GM18858 (cell line): Measurements from ENCODE around the gene PRKAG2.

Experiments used
- ATAC-seq: cut with Tn5 transposase; IDR thresholded peaks from one replicate; pipeline ENCODE4 v1.9.1; 2021; ENCODE audit not compliant: unreplicated experiment

The PRKAG2 gene

DNA sequence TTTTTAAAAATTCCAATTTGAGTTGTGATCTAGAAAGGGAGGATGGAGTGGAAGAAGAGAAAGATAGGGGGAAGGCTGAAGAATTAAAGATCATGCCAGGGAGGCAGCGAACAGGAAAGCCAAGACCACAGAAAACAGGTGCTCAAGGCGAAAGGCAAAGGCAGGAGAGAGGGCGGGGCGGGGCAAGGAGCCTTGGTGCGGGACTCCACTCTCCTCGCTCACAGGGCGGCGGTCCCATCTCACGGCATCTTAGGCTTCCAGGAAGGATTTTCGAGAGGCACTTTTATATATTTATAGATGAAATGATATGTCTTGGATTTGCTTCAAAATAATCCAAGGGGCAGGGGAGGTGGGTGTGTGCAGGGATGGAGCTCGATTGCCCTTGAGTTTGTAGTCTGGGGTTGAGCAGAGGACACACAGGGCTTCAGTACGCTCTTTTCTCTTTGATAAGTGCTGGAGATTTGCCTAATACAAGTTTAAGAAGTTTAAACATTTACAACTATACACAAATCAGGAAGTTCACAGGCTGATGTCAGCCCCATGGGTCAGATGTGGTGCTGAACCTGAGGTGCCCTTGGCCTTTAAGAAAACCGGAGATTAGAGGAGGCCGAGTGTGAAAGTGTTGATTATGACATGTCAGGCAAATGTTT is 161.1 kb downstream of the PRKAG2 start:
- ATAC-seq = no peak

DNA sequence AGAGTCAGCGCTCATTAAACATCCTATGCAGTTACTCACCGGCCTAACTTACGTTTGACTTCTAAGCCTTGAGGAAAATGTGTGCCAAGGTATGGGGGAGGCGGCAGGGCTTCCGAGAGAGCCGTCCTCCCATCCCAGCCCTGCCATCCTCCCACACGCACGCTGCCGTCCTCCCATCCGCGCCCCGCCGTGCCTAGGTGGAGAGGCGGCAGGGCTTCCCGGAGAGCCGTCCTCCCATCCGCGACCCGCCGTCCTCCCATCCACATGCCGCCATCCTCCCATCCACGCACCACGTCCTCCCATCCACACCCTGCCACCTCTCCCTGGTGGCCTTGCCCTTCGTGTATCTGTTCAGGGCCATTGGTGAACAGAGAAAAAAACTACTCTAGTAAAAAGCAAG is 162.7 kb downstream of the PRKAG2 start:
- ATAC-seq = no peak

GRCh38 chr7:151712810-151713125 is 164.1 kb downstream of the PRKAG2 start:
- no peak for ATAC-seq

DNA sequence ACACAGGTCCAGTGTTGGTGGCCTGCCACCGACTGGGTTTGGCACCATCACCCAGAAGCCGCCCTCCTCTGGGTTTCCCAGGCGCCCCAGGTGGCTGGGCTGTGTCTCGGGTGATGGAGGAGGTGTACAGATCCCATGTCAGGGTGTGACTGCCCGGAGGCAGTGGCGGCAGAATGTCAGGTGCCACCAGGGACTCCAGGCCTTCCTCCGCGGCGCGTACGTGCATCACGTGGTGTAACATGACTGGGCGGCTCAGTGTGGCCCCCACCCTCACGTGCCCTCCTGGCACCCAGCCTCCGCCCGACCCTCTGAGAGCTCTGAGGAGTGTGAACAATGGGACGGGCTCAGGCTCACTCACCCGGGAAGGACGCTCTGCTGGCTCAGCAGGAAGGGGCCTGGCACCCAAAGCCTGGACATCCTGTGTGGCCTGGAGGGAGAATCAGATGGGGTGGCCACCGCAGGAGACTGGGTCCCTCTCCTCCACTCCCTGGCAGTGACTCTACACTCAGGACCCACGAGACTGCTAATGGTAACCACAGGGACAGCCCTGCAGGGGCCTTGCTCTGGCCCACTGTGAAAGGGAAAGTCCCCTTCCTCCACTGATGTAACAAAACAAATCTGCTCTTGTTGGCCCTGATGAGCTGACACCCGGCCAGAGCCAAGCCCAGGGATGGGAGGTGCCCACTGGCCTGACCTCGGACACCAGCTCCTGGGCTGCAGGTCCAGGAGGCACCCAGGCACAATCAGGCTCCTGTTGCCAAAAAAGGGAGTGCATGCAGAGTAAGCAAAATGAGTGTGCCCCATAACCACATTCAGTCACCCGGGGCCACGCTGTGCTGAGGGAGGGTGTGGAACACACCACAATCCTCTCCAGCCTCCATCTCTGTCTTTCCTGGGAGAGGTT is 164.8 kb downstream of the PRKAG2 start:
- ATAC-seq = no peak

DNA sequence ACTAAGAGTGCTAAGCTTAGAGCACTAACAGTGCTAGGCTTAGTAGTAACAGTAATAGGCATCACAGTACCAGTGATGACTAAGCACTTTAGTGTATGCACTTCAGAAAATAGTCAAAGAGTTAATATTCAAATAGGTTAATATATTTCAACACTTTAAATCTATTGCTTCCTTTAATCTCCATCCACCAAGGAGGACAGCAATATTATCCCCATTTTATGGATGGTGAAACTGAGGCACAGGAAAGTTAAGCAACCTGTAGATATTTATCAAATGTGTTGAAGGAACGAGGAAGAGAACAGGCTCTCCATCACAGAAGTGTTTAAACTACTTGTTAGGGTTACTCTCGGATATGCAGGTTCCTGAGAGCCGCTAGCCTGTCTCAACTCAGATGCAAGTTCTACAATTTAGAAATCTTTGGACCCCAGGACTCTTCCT is 165.5 kb downstream of the PRKAG2 start:
- no peak for ATAC-seq

- ATAC-seq = no peak
Observed at GRCh38 chr7:151710646-151711434, 166.1 kb downstream of the PRKAG2 start.

- no peak for ATAC-seq
Observed at GRCh38 chr7:151710121-151710640, 166.7 kb downstream of the PRKAG2 start.

DNA sequence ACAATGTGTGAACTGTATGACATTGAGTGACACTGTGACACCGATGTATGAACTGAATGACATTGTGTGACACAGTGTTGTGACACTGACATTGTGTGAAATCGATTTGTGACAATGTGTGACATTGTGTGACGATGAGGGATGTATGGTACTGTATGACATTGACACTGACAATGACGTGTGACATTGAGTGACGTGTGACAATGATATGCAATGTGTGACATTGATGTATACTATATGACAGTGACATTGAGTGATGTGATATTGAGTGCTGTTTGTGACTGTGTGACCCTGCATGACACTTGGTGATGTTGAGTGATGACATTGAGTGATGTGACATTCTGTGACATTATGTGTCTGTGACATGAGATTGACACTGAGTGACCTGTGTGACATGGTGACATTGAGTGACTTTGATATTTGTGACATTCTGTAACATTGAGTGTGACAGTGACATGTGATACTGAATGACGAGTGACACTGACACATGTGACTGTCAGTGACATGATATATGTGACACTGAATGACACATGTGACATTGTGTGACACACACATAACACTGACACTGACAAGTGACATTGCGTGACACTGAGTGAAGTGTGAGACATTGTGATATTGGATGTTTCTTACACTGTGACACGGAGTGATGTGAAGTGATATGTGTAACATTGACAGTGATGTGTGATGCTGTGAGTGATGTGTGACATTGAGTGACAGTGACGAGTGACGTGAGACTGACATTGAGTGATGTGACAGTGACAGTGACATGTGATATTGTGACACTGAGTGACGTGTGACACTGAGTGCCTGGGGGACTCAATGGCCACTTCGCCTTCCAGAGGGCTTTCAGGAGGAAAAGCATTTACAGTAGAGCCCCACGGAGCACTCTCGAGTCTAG is 167.5 kb downstream of the PRKAG2 start:
- no peak for ATAC-seq

- ATAC-seq = no peak
Observed at GRCh38 chr7:151708610-151709009, 168.3 kb downstream of the PRKAG2 start.

DNA sequence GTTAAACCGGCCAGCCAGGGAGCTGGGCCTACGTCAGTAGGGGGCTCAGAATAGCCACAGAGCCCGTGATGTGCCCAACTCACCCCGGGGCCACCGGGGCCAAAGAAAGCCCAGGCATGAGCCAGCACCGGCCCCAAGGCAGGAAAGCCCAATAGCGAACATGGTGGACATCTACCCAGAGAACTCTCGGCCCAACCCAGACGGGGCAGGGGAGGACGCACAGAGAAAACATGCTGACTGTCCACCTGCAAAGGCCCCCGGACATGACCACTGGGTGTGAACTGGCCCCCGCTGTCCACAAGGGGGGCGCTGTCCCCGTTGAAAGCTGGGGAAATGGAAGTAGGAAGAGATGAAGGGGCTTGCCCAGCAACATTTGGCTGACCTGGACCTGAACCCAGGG is 169.2 kb downstream of the PRKAG2 start:
- no peak for ATAC-seq

GRCh38 chr7:151707105-151707469 is 169.8 kb downstream of the PRKAG2 start:
- no peak for ATAC-seq

DNA sequence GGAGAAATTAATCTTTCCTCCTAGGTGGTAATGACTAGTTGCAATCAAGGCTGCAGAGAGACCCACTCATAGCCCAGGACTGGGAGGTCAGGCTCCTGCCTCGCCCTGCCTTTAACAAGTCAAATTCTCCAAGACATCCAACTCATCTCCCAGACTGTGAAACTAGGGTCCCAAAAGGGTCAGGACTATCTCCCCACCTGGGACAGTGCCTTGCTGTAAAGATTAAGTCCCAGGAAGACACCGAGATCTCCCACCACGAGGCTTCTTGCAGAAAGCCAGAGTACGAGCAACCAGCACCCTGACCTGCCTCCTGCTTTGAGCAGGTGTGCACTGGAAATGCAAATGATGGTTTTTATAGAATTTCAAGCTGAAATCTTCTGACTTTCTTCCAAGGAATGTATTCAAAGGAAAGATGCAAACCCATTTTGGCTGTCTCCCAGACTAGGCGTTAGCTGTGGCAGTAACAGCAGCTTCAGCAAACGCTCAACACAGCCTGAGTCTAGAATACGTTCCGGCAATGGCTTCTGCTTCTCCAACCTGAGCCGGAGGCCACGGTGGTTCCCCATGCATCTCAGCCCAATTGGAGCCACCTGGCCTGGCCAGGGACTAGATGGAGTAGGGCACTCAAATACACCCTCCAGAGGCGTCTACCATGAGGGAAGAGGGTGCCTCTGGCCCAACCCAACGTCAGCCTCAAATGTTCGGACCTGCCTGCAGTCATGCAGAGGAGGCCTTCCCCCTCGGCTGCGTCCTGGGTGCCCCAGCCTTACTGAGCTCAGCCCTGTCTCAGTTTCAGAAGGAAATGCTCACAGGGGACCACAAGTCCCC is 170.4 kb downstream of the PRKAG2 start:
- no peak for ATAC-seq

DNA sequence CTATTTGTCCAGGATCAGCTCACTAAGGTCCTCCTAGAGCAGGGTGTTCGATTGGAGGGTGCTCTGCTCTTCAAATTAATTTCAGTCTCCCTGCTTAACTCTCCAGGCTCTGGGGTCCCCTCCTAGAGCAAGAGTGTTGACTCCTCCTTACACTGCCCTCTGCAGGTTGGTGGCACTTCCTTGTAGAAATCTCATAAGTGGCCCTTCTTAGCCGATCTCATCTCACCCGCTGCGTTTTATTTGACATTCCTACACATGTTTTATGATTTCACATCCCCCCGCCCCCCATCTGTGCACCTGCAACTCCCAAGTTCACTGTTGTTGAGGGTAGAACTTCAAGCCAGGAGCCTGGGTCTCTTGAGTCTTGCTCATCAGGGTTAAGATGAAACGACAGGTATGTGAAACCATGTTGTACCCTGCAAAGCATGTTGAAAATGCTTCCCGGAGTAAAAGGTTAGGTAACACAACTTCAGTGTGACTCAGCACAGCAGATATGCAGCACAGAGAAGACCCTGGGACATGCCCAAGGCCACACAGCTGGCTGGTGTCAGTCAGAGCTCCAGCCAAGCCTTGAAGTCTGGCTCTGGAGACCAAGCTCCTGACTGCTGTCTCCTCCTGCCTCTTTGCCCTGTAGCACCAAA is 171.2 kb downstream of the PRKAG2 start:
- ATAC-seq = no peak

DNA sequence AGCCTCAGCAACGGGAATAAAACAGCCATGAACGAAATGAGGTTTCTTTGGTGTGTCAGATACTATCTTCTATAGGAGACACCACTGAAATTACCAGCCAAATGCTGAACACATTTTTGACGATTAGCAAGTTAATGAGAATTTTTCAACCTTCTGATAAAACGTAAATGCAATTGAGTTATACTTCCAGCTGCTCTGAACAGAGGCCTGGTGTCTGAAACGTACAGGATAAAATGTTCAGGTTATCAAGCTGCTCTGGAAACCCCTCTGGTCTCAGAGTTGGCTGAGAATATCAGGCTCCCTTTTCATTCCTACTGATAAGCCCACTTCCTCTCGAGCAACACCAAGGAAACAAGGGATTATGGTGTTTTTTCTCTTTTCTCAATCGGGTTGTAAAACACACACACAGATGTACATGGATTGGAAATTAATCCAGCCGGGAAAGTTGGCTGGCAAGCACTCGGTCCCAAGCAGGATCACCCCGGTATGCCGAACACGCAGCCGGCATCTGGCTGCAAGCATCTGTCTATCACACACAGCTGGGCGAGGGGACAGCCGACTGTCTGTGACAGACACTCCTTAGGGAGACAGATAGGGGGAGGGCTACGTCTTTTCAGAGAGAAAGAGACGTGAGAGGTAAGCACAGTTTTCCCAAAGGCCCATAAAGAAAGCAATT is 171.8 kb downstream of the PRKAG2 start:
- no peak for ATAC-seq

GRCh38 chr7:151704299-151704959 is 172.5 kb downstream of the PRKAG2 start:
- ATAC-seq = no peak

GRCh38 chr7:151702961-151703360 is 174.0 kb downstream of the PRKAG2 start:
- ATAC-seq = no peak

DNA sequence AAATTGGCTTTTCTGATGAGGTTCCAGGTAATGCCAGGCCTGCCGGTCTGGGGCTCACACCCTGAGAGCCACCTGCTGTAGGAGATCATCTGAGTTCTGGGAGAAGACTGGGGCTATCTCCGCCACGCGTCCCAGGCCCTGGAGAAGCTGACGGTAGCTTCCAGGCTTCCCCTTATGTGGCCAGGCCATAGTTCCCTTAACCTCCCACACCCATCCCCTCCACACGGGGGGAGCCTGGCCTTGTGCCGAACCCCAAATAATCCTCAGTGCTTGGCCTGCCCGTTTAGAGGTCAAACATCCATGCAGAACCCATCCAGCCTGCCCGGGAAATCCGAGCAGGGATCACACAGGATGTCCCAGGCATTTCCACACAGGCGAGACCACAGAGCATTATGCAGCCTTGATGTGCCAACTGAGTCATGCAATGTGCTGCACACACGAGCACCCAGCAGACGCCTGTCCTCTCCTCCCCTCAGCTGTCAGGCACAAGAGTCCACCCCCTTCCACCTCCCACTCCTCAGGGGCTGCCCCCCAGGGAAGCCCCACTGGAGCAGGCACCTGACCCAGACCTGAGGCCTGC is 176.2 kb downstream of the PRKAG2 start:
- no peak for ATAC-seq

GRCh38 chr7:151699928-151700319 is 177.0 kb downstream of the PRKAG2 start:
- no peak for ATAC-seq
